ENCODE results near the gene CDK17. TPM values are rescaled to one million over a fixed set of nuclear protein-coding genes. Genes with fewer than 3 reads are reported as not detected.

Gene CDK17
- total RNA-seq, 1 experiment from 2014 or later: 23.9 TPM

DNA sequence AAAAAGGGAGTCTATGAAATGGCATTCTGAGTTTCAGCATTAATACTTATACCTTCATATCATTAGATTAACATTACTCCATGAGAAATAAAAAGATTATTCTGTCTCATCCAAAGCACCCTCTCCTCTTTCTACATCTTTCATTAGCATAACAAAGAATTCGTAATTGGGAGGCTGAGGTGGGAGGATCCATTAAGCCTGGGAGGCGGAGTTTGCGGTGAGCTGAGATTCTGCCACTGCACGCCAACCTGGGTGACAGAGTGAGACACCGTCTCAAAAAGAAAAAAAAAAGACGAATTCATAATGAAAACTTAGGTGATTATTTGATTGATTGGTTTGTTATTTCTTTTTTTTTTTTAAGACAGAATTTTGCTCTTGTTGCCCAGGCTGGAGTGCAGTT, 1.8 kb upstream of the CDK17 start:
- H3K9me3 ChIP-seq (ENCODE audit: low read length): no peaks in the 10 kb centered on the region
- H3K27ac ChIP-seq (ENCODE audit: low read length): peak overlapping the region; percentile 54
- peak overlapping the region; percentile 95 for H3K4me2 ChIP-seq (ENCODE audit: low read length)
- intact Hi-C loops (cut with micrococcal nuclease): no loop called here
- CTCF ChIA-PET: no interaction called here
- POLR2A ChIA-PET (ENCODE audit: unreplicated experiment): no interaction called here
- TF ChIP-seq EZH2 (IDR thresholded peaks at IDR 0.05; ENCODE audit: low read length, unreplicated experiment): no peak
- TF ChIP-seq, protein P1, sequence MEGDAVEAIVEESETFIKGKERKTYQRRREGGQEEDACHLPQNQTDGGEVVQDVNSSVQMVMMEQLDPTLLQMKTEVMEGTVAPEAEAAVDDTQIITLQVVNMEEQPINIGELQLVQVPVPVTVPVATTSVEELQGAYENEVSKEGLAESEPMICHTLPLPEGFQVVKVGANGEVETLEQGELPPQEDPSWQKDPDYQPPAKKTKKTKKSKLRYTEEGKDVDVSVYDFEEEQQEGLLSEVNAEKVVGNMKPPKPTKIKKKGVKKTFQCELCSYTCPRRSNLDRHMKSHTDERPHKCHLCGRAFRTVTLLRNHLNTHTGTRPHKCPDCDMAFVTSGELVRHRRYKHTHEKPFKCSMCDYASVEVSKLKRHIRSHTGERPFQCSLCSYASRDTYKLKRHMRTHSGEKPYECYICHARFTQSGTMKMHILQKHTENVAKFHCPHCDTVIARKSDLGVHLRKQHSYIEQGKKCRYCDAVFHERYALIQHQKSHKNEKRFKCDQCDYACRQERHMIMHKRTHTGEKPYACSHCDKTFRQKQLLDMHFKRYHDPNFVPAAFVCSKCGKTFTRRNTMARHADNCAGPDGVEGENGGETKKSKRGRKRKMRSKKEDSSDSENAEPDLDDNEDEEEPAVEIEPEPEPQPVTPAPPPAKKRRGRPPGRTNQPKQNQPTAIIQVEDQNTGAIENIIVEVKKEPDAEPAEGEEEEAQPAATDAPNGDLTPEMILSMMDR (conservative IDR thresholded peaks at IDR 0.05; ENCODE audit: low read depth, low read length): no peak
- TF ChIP-seq EZH2phosphoT487 (IDR thresholded peaks at IDR 0.05; ENCODE audit: borderline replicate concordance, low read length): no peak
- ATAC-seq (no peak), DNase-seq (no peak)
- H3K27me3 ChIP-seq (ENCODE audit: low read length): no peaks in the 10 kb centered on the region
- BruUV-seq (replicated peaks): no TSS peak
- H3K4me1 ChIP-seq (ENCODE audit: insufficient read depth, low read length): peaks cover 13% of the 10 kb centered on the region
- no peaks in the 10 kb centered on the region for H3K36me3 ChIP-seq (ENCODE audit: low read depth, low read length)
- H3K4me3 ChIP-seq (ENCODE audit: low read length): peak overlapping the region; percentile 82; the same call in 1 of the 2 replicates
- no peaks in the 10 kb centered on the region for H3F3A ChIP-seq (ENCODE audit: low read length, unreplicated experiment)
- peaks cover 28% of the 10 kb centered on the region for H3K79me2 ChIP-seq (ENCODE audit: low read length)
- H4K20me1 ChIP-seq (ENCODE audit: low read length): peaks cover 20% of the 10 kb centered on the region
- H3K9me2 ChIP-seq (replicated peaks; ENCODE audit: low read length): no peaks in the 10 kb centered on the region
- peak overlapping the region; percentile 74; the same call in 1 of the 2 replicates for H2AFZ ChIP-seq (ENCODE audit: low read length)
- H3K9ac ChIP-seq (ENCODE audit: low read length): peak overlapping the region; percentile 93

DNA sequence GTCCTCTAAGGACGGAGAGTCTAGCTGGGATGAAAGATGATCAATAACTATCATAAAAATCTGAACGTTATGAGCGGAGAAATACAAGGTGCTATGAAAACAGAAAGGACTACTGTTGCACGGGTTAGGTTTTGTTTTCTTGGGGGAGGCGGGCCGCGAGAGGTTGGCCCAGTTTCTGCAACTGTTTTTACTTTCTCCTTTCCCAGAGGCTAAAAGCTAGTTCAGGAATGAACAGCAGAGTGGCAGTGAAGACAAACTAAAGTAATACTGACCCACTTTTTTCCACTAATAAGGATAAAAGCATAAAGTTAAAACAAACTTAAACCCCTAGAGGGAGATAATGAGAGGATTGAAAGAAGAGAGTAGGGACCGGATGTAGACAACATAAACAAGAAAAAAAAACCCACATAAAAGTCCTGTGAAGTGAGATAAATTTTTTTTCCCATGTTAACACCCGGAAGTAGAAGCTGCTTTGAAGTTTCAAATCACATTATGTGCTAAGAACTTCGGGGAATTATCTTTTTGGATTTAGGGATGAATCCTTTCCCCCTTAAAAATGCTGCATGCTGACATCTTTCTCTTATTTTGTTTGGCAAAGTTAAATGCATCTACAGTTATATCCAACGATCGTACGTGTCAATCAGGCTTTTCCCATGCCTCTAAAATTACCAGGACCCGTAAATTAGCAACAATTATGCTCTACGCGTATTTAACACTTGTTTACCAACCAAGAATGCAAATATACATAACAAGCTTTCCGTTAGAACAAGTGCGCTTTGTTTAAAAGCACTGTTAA, 1.0 kb upstream of the CDK17 start:
- H2AFZ ChIP-seq (ENCODE audit: low read length): peak overlapping the region; percentile 74
- peak; percentile 29 for ATAC-seq

More for the DNA sequence above, 1.0 kb upstream of the CDK17 start:
- Histone ChIP-seq H3K9me3 (ENCODE audit: low read length) (no peaks in the 10 kb centered on the region), H4K20me1 (ENCODE audit: low read length) (peaks cover 27% of the 10 kb centered on the region), H3K27ac (ENCODE audit: low read length) (peak overlapping the region; percentile 54), H3K4me1 (ENCODE audit: insufficient read depth, low read length) (peaks cover 20% of the 10 kb centered on the region), H3K4me2 (ENCODE audit: low read length) (peak overlapping the region; percentile 95), H3K36me3 (ENCODE audit: low read depth, low read length) (no peaks in the 10 kb centered on the region), H3K79me2 (ENCODE audit: low read length) (peaks cover 36% of the 10 kb centered on the region), H3K27me3 (ENCODE audit: low read length) (no peaks in the 10 kb centered on the region), H3K9me2 (replicated peaks; ENCODE audit: low read length) (no peaks in the 10 kb centered on the region), H3F3A (ENCODE audit: low read length, unreplicated experiment) (no peaks in the 10 kb centered on the region), H3K4me3 (ENCODE audit: low read length) (peak overlapping the region; percentile 82), H3K9ac (ENCODE audit: low read length) (peak overlapping the region; percentile 93)
- CTCF ChIA-PET: interaction anchor here (0.6 to 1.4 kb wide), 9 partner anchors 26 to 344 kb away, joined by 3 to 8 read pairs (median 3); partner anchors contain the start of gene CFAP54
- DNase-seq: peak; percentile 81
- TF ChIP-seq EZH2 (IDR thresholded peaks at IDR 0.05; ENCODE audit: low read length, unreplicated experiment): no peak
- TF ChIP-seq, protein P1 (conservative IDR thresholded peaks at IDR 0.05; ENCODE audit: low read depth, low read length): peak; percentile 73
- BruUV-seq (replicated peaks): no TSS peak
- POLR2A ChIA-PET (ENCODE audit: unreplicated experiment): no interaction called here
- intact Hi-C loops (cut with micrococcal nuclease): loop anchor here (1.0 to 2.0 kb wide), 8 partner anchors 24 to 182 kb away; partner anchors contain the start of gene CFAP54

Measured in PC-3 (cell line).